K562 (cell line): Measurements from ENCODE around the gene FIZ1. TPM values are rescaled to one million over a fixed set of nuclear protein-coding genes. Genes with fewer than 3 reads are reported as not detected.

Experiments
- ARNT ChIP-seq, 2 experiments: fragments of 450-650 bp; IDR thresholded peaks; 2 replicates each; pipeline ENCODE4 v1.6.1; 2016; ENCODE audit warnings: mild to moderate bottlenecking in 1 of 2
- BRD9 ChIP-seq: fragments of 450-650 bp; IDR thresholded peaks from 2 replicates; pipeline ENCODE4 v1.6.1; 2018; ENCODE audit warnings: low read depth; ENCODE audit not compliant: partially characterized antibody
- CBX3 ChIP-seq, 2 experiments: IDR thresholded peaks; 1 replicate in 1 of 2; 2 replicates in 1 of 2; pipeline ENCODE4 v1.6.1; 2012; ENCODE audit warnings: inconsistent platforms in 2 of 2, low read length in 2 of 2, borderline replicate concordance in 1 of 2, control low read depth in 1 of 2
- DDX20 ChIP-seq: fragments of 450-650 bp; IDR thresholded peaks from 2 replicates; pipeline ENCODE4 v1.6.1; 2016; ENCODE audit warnings: missing genetic modification characterization, low read depth, mild to moderate bottlenecking, missing compliant biosample characterization, moderate library complexity
- HMGXB4 ChIP-seq: sonication (generic); formaldehyde crosslinking; IDR thresholded peaks from 2 replicates; pipeline ENCODE4 v1.8.1; 2023; ENCODE audit warnings: mild to moderate bottlenecking, missing genetic modification reagents
- IRF1 ChIP-seq: sonication (generic); formaldehyde crosslinking; IDR thresholded peaks from 2 replicates; pipeline ENCODE4 v1.8.0; 2022; ENCODE audit warnings: missing genetic modification reagents, mild to moderate bottlenecking, borderline replicate concordance
- KLF6 ChIP-seq: fragments of 250-450 bp; sonication (Bioruptor Pico); IDR thresholded peaks from 2 replicates; pipeline ENCODE4 v1.4.0; 2020; ENCODE audit warnings: mild to moderate bottlenecking, moderate library complexity, borderline replicate concordance
- LARP7 ChIP-seq: fragments of 450-650 bp; IDR thresholded peaks from 2 replicates; pipeline ENCODE4 v1.6.1; 2016
- LEF1 ChIP-seq: fragments of 450-650 bp; IDR thresholded peaks from 2 replicates; pipeline ENCODE4 v1.6.1; 2016; ENCODE audit warnings: mild to moderate bottlenecking
- MNT ChIP-seq, 2 experiments: fragments of 450-650 bp; conservative IDR thresholded peaks; 2 replicates each; pipeline ENCODE4 v1.6.1; 2017; ENCODE audit warnings: mild to moderate bottlenecking in 2 of 2, moderate library complexity in 2 of 2
- NCOR1 ChIP-seq: fragments of 450-650 bp; IDR thresholded peaks from 2 replicates; pipeline ENCODE4 v1.6.1; 2016; ENCODE audit warnings: mild to moderate bottlenecking, moderate library complexity
- NFRKB ChIP-seq: fragments of 450-650 bp; IDR thresholded peaks from 2 replicates; pipeline ENCODE4 v1.6.1; 2016; ENCODE audit warnings: low read depth
- RB1 ChIP-seq: fragments of 450-650 bp; IDR thresholded peaks from 2 replicates; pipeline ENCODE4 v1.6.1; 2017; ENCODE audit warnings: low read depth, mild to moderate bottlenecking
- SRF ChIP-seq, 2 experiments: fragments of 250-450, 450-650 bp in 1 of 2; sonication (Bioruptor Pico) in 1 of 2; sonication (generic) in 1 of 2; formaldehyde crosslinking; IDR thresholded peaks; 2 replicates each; pipeline versions ENCODE4 v1.5.0 to v1.5.1; 2020 to 2022; ENCODE audit warnings: mild to moderate bottlenecking in 1 of 2, missing genetic modification reagents in 1 of 2
- TFE3 ChIP-seq: fragments of 450-650 bp; formaldehyde crosslinking; IDR thresholded peaks from 2 replicates; pipeline ENCODE4 v1.4.0; 2020; ENCODE audit warnings: mild to moderate bottlenecking, mixed read lengths
- TGIF2 ChIP-seq: sonication (generic); formaldehyde crosslinking; IDR thresholded peaks from 2 replicates; pipeline ENCODE4 v1.8.1; 2022; ENCODE audit warnings: mild to moderate bottlenecking, missing genetic modification reagents, moderate library complexity
- XRCC3 ChIP-seq: fragments of 450-650 bp; IDR thresholded peaks from 2 replicates; pipeline ENCODE4 v1.6.1; 2017; ENCODE audit warnings: mild to moderate bottlenecking, moderate library complexity
- ZNF146 ChIP-seq: IDR thresholded peaks from one replicate; pipeline ENCODE4 v1.6.1; 2018; ENCODE audit warnings: missing compliant biosample characterization; ENCODE audit not compliant: unreplicated experiment
- ZNF263 ChIP-seq: sonication (generic); formaldehyde crosslinking; IDR thresholded peaks from 2 replicates; pipeline ENCODE4 v1.8.0; 2022; ENCODE audit warnings: mild to moderate bottlenecking, missing genetic modification reagents, borderline replicate concordance
- ZNF274 ChIP-seq: IDR thresholded peaks from 2 replicates; pipeline ENCODE4 v1.6.1; 2011; ENCODE audit warnings: low read depth, mild to moderate bottlenecking, low read length, moderate library complexity, borderline replicate concordance
- ZNF644 ChIP-seq: fragments of 200-800 bp; sonication (Bioruptor generic); IDR thresholded peaks from 2 replicates; pipeline ENCODE4 v1.6.1; 2016; ENCODE audit warnings: low read depth, missing genetic modification characterization, missing compliant biosample characterization
- ZNF76 ChIP-seq: fragments of 250-450 bp; sonication (Bioruptor Pico); IDR thresholded peaks from 2 replicates; pipeline ENCODE4 v1.4.0; 2020; ENCODE audit warnings: mild to moderate bottlenecking, moderate library complexity, borderline replicate concordance
- polyA plus RNA-seq, 8 experiments: library from polyadenylated mRNA; depleted of rRNA in 4 of 8; stranded (reverse) in 5 of 8; unstranded in 3 of 8; fragments of >200 nt; fragmentation: Nextera tagmentation in 2 of 8; fragmentation: Illumina TruSeq in 1 of 8; extraction: Ambion mirVana in 2 of 8; extraction: Trizol in 1 of 8; gene quantifications; 2 replicates each; pipeline versions ENCODE4 v1.2.1 to v1.2.3, GENCODE V29; 2011 to 2014; ENCODE audit warnings: inconsistent platforms in 1 of 8, missing spikeins in 1 of 8
- total RNA-seq, 7 experiments: library from RNA; depleted of rRNA in 6 of 7; stranded (reverse); fragments of >200 nt in 6 of 7; fragmentation: Illumina TruSeq in 2 of 7; extraction: Trizol in 2 of 7; gene quantifications; 2 replicates each; pipeline versions ENCODE4 v1.2.1 to v1.2.3, GENCODE V29; 2011 to 2021; ENCODE audit warnings: low replicate concordance in 1 of 7

The FIZ1 gene
- total and polyA plus RNA-seq, 9 of the 15 experiments (the other 6 are each of a cell fraction or from before 2014, with no cell fraction given), result 0.79 to 17.5 (median 5.5) TPM

GRCh38 chr19:55599842-55600661, 735 bp upstream of the FIZ1 start, which contains the start of gene ZNF524 (continued):
- TF ChIP-seq IRF1 (CRISPR knock-in tag), result no peak
- TF ChIP-seq ZNF274, result no peak
- TF ChIP-seq RB1, result peak; percentile 99
- no peak for TF ChIP-seq TFE3 (CRISPR knock-in tag)
- TF ChIP-seq LARP7, result no peak
- TF ChIP-seq ZNF263, result no peak
- 0 out of 2 replicates have a peak, but pooled peaks have one; percentile 49 for TF ChIP-seq ZNF76 (CRISPR knock-in tag)
- peak; percentile 39 to 60 for TF ChIP-seq MNT (conservative IDR thresholded peaks at IDR 0.05)
- peak; percentile 79; the same call in 1 of the 2 replicates for TF ChIP-seq KLF6 (CRISPR knock-in tag)
- no peak for TF ChIP-seq DDX20 (tag)
- TF ChIP-seq CBX3 (IDR thresholded peaks at IDR 0.05; ENCODE audit: borderline replicate concordance in 1 of 2, low read length in 2 of 2), result no peak
- TF ChIP-seq ZNF146, result no peak
- TF ChIP-seq HMGXB4 (CRISPR knock-in tag), result 0 out of 2 replicates have a peak, but pooled peaks have one; percentile 52
- TF ChIP-seq BRD9, result no peak
- peak; percentile 21; the same call in 1 of the 2 replicates for TF ChIP-seq NCOR1
- TF ChIP-seq ARNT (IDR thresholded peaks at IDR 0.05), result no peak
- no peak for TF ChIP-seq LEF1
- no peak for TF ChIP-seq TGIF2 (CRISPR knock-in tag)
- TF ChIP-seq NFRKB, result peak; percentile 93
- TF ChIP-seq XRCC3, result no peak
- TF ChIP-seq ZNF644, result peak; percentile 95
- TF ChIP-seq SRF (CRISPR knock-in tag; IDR thresholded peaks at IDR 0.05), result no peak
